ENCODE results near the gene ZNF236. TPM values are rescaled to one million over a fixed set of nuclear protein-coding genes. Genes with fewer than 3 reads are reported as not detected.
"Not testable (repeated sequence)": the region's sequence is repeated elsewhere in the genome, so short reads cannot be mapped to it uniquely, and the experiment has no call there.

The ZNF236 gene
- total RNA-seq, 1 donor from 2014 or later = 9.2 TPM

DNA sequence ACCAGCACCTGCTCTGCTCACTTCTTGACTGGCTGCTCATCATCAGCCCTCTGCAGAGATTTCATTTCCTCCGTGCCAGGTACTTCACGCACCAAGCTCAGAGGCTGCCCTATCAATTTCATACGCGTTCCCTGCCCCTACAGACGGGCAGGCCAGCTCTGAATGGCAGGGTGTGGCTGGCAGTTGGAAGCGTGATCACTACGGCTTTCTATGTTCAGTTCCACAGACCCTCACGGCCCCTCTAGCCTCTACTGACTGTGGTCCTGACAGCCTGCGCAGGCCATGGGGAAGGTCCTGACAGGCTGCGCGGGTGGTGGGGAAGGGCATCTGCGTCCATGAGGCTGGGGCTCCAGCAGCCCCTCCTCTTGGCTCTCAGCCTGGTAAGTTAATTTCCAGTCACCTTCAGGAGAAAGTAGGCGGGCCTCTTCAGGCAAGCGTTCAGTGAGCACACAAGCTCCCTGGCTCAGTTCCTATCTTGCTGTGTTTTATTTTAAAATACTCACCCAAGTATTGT, 154.8 kb downstream of the ZNF236 start:
- DNase-seq = no peak

DNA sequence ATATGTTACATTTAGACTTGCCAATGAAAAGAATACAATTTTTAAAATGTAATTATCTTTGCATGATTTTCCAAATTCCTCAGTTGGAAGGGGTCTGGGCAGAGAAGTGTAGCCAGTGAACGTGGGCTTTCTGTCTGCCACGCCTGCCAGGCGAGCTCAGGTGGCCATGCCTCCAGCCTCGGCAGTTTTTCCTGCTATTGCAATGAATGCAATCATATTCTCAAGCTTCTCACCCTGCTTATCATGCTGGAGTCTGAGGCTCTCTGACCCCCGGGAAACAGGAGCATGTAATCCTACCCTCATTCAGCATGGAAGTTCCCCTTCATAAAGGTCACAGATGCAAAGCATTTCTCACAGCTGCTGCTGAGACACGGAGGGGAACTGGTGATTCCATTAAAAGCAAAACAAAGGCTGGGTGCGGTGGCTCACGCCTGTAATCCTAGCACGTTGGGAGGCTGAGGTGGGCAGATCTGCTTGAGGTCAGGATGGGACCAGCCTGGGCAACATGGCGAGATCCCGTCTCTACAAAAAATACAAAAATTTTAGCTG, 155.4 kb downstream of the ZNF236 start:
- DNase-seq = no peak

DNA sequence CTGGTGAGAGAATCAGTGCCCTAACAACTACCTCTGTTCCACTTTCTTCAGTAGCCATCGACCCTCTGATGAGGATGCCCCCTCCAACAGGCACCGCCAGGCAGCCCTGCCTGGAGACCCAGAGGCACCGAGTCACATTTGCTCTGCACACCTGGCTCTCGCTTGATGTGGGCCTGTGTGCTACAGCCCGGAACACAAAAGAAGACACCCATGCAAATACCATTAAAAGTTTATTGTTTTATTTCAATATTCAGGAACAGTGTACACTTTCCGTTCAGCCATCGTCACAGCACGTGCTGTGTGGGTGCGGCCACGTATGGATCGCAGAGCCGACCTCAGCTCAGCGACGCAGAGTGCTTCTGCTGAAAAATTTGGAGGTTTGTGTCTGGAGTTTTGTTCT, 156.3 kb downstream of the ZNF236 start:
- DNase-seq = no peak

DNA sequence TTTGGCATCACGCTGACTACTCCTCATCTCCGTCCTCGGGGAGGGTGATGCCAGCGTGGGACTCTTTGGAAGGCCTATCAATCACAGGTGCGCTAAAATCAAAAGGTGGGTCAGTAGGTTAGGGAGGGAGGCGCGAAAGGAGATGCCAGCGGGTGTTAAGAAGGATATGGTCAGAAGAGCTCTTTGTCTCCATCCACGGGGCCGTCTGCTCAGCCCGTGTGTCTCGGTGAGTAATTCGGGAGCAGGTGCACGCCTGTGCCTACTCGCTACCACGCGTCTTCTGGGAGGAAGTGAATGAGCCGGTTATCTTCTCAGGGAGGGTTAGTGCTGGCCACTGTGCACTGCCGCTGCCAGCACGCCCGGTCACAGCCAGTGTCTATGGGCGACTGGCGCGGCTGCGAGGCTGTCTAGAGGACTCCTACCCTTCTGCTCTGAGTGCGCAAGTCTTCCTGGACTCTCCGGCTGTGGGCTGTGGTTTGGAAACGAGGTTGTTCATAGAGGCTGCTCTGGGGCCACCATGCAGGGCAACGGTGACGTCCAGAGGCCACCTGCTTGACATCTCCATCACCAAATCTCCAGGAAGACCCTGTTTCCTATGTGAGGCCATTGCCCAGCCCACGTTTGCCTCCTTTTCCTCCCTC, 156.9 kb downstream of the ZNF236 start:
- DNase-seq = no peak

DNA sequence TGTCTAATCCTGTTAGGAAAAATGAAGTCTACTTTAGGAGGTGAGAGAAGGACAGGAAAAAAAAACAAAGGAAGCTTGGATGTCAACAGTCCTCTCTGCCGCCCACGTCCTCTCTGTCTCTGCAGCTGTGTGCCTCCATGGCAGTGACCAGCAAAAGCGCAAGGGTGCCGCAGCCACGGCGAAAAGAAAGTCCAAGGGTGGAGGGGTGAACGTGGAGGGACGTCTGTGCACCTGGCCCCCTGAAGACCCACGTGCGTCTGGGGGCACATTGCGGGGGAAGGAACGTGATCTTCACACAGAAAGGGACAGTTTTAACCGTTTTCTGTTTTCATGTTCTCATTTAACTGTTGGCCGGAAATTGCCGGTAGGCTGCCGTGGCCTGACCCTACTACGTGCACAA, 157.5 kb downstream of the ZNF236 start:
- DNase-seq = no peak

DNA sequence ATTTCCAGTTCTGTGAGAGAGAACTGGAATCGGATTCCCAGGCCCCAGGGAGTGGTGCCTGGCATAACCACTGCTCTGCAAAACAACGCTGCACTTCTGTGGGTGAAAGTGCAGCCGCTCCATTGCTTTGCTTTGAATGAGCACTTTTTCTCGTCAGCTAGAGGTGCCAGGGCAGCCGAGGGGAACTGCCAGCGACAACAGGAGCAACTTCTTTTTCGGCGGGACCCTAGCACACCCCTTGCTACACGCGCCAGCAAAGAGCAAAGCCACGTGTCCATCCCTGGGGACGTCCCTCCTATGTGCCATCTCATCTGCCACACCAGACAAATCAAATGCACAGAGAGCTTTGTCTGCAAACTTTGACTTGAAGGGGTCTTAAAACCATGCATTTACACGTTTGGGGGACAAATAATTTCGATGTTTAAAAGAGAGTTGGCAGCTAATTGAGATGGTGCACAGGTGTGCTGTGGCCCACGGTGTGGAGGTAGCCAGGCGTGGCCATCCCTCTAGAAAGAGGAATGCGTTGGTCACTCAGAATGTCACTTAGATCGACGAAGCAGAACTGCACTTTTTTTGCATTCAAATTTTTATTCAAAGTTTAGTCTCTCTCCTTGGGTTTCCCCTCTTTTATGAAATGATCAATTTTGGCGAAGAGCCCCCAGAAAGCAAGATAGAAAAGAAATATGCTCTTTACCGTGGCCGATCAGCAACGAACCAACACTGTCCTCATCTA, 158.5 kb downstream of the ZNF236 start:
- no peak for DNase-seq

DNA sequence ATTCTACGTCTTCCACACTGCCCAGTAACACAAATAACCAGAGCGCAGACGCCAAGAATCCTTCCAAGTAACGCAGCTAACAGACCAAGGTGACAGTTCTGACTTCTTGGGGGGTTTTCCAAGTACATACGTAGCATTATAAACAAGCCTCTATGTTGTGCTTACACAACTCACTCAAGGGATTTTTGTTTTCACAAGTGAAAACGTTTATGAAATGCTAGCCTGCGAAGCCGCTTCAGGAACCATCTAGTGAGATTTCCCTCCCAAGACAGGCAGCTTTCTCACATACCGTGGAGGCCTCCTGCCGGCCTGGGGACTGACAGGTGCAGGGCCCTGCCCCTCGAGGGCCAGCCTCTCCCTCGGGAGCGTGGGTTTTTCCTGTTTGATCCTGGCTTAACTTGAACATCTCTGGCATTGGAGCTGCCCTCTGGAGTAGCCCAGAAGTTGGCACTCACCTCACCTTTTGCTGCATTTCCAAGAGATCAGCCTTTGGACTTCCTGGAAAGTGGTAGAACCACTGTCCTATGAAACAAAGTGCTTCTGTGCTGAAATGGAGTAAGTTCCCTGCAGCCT, 159.1 kb downstream of the ZNF236 start:
- DNase-seq = no peak

DNA sequence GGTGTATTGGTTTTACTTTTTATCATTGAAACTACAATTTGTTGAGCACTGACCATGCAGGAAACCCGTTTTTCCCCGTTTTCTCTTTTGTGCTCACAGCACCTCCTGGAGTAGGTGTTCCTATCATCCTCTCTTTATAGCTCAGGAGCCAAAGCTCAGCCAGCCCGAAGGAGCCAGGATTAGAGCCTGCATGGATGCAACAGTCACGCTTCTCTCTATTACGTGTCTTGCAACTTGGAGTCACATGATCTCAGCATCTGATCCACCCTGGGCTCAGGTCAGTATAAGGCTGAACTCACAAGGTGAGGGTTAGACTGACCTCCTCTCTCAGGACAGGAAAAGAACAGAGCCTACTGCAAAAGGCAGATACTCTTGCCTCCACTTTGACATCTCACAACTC, 159.7 kb downstream of the ZNF236 start:
- no peak for DNase-seq

DNA sequence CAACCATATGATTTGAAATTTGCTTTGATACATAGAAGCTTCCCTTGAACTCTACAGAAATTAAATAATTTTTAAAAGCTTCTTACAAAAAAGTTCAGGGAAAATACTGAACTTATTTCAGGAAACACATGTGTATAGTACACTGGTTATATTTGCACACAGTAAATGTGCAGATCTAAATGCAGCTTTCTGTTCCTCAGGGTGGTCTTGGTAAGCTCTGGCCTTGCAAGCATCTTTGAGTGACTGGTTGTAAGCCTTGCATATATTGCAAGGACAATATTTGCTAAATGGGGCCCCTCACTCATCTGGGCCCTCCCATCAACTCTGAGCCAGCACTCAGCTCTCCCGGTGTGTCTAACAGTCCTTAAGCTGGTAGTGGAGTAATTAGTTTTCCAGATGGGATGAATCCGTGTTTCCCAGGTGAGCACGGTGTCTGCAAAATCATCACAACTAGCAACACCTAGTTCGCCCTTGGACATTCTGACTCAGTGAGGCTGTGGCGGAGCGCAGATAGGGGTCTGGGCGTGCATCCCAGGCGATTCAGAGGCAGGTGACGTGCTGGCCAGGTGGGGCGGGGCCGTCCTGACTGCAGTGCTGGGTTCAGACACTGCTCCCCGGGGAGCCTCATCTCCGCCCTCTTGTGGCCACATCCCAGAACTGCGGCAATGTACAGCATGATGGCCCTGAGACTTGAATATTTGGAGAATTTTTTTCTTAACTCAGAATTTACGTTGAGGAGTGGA, 160.7 kb downstream of the ZNF236 start:
- DNase-seq = peak; percentile 86

DNA sequence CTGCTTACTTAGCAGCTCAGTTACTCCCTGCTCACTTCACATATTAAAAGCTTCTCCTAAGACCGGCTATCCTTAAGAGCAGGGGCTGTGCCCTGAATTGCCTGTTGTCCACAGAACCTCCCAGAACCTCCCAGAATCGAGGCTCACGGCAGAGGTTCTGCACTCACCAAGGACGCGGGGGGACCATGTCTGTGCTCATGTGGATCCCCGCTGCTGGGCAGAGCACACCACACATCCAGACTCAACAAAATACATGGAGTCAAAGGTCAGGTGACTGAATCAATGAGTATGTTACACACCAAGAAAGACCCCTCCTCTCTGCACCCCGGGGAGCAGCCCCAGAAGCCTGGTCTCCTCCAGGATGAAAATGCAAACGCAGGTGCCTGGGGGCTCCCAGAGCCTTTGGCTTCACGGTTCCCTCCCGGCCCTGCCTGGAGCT, 161.3 kb downstream of the ZNF236 start:
- no peak for DNase-seq

DNA sequence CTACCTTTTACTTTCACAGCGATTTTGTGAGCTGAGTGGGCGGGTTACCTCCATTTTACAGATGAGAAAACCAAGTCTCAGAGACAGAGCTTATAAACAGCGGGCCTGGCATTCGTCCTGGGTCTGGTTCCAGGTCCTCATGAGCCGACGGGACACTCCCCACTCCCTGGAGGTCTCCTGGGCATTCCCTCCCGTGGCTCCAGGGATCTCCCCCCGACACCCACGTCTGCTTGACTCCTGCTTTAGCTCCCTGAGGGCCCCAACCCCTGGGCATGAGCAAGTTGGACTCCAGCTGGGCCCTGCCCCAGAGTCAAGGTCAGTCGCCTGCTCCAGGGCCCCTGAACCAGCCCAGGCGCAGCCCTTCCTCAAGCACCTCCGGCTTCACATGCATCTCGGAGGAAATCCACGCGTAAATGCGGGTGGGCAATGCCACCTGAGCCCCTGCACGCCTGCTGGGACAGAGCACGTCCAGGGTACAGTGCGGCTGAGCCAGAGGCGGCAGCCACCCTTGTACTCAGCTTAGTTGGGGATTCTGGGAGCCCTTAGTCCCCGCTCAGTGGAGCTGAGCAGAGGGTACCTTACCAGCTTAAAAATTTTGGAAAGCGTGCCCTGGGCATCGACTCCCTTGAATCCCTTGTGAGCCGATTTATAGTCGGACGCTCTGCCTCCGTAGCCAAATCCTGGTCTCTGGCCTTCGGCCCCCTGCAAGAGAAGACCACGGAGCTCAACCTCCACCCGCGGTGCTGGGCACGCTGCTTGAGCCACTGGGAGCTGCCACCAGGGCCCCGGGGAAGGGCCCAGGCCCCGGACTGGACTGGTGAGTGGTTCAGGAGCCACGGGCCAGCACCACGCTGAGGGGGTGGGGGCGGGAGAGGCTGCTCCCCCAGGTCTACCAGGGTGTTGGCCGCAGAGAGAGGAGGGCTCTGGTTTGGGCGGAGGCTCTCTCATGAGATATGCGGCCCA, 162.1 kb downstream of the ZNF236 start:
- DNase-seq = no peak

DNA sequence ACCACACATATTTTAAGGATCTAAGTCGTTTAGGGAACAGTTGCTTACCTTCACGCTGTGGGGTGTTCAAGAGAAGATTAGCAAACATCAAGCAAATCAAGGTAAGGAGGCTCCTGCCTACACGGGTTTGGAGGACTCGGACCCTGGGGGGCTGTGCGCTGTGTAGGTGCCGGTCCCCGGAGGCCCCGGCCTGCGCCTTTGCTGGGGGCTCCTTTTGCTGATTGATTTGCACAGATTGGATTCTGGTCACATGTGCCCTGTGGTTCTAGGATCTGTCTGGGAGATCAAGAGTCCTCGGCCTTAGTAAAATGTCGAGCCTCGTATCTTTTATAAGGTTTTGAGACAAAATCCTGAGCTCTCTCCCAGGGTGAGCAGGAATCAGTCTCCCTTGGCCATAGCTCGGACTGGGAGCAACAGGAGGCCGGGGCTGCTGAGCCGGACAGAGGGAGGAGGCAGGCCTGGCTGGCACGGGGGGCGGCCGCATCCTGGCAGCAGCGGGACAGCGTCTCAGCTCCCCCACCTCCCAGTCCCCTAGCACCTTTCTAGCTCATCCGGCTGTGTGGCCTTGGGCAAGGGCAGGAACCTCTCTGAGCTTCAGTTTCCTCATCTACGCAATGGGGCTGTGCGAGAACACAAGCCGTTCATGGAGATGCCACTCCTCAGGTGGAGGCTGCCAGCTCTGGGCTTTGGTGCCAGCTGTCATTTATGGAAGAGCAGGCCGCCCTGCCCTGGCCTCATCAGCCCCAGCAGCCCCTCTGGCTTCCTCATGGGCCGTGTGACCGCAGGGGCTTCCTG, 163.0 kb downstream of the ZNF236 start:
- no peak for DNase-seq

DNA sequence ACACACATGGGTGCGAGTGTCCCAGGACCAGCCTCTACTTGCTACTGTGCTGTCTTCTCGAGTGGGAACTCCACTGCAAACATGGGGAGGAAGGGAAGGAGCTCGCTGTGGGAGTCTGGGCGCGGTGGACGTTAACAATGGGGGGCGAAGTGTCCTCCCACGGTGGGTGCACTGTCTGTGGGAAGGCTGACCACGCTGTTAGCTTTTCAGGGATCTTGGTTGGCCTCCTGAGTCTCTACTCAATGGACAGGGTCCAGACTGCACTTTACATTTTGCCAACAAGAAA, 163.5 kb downstream of the ZNF236 start:
- DNase-seq = no peak

DNA sequence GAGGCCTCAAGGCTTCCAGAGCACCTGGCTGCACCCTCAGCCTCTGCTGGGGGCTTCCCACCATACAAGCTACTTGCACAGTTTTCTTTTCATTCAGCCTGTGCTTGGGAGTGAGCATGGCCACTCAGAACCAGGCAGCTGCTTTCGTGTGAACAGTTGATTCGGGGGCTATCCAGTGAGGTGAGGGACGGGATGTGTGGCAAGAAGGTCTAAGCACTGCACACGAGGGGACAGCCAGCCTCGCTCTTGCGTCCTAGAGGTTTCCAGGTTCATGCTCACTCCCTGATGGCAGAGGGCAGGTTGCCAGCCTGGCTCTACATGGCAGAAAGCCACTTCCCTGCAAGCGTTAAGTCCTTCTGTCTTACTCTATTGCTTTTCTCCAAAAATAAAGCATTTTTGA, 164.0 kb downstream of the ZNF236 start:
- DNase-seq = no peak

DNA sequence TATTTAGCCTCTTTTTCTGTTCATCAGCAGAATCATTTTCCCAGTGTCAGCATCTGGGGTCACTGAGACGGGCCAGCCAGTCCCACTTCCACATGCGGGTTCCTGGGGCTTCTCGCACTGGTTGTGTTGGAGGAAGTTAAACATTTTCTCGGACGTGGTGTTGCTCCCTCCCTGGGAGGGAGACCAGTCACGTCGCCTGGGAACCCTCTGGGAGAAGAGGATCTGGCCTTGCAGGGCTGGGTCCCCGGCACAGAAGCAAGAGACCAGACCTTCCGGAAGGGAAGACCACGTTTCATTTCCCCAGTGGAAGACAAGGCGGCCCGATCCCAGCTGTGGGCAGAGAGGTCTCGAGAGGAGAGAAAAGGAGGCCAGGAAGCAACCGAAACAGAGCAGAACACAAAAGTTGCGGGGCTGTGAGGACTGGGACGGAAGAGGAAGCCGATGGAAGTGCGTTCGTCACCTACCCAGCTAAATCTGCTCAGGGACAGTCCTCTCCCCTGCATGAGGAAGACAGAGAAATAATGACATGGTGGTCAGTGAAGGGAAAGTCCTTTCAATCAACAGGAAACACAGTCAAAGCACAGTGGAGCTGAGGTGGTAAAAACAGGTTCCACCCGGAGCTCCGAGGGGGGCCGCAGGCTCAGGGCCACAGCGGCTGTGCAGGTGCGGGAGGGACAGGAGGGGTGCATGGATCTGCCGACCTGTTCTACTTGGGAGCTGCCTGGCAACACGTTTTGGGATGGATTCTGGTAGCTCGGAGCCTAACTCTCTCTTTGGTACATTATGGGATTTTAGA, 165.9 kb downstream of the ZNF236 start:
- peak; percentile 13 for DNase-seq

DNA sequence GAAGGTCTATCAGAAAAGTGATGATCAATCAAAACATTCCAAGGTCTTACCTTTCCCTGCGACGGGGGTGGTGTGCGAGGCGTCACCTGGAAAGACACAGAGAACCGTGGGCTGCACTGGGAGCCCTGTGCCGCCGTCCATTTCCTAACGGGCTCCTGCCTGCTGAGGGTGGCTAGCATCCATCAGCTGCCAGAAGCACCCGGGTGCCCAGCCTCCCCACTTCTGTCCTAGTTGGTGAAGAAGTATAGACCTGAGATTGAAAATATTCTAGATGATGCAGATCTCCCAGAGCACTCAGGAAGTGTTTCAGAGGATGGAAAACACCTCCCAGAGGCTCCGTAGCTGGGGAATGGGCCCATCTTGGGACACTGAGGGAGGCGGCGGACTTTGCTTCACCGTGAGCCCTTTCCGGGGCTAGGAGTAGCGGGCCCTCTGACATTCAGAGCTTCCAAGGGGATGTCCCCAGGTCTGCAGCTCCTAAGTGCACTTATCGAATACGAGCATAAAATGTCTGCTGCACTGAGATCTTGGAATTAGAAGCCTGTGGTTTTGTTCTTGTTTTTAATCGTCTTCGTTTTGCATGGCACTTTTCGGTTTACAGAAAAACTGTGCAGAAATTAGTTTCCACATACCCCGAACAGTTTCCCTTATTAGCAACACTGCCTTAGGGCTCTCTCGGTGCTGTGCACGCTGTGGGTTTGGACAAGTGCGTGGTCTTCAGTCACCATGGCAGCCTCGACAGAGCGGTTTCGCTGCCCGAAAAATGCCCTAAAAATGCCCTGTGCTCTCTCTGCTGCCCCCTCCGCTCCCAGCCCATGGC, 166.7 kb downstream of the ZNF236 start:
- no peak for DNase-seq

DNA sequence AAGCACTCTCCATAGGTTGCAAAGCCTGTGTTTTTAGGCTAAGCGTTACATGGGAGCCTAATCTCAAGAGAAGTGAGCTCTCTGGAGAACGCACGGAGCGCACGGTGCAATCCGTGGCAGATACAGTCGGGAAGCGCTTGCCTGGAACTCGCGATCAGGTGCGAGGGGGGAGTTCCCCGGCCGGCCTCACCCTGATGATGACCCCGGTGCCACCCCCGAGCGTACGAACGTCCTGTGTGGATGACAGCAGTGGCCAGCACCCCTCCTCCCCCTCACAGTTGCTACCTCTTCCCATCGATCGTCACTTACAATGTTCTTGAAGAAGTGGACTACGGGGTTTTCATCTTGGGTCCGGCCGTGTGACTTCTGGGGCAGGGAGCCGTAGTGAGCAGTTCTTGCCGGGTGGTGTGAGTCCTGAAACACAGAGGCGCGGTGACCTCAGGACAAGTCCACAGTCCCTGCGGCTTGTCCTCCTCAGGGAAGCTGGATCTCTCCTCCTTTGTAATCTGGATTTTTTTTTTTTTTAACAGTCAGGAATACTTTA, 167.4 kb downstream of the ZNF236 start:
- no peak for DNase-seq

DNA sequence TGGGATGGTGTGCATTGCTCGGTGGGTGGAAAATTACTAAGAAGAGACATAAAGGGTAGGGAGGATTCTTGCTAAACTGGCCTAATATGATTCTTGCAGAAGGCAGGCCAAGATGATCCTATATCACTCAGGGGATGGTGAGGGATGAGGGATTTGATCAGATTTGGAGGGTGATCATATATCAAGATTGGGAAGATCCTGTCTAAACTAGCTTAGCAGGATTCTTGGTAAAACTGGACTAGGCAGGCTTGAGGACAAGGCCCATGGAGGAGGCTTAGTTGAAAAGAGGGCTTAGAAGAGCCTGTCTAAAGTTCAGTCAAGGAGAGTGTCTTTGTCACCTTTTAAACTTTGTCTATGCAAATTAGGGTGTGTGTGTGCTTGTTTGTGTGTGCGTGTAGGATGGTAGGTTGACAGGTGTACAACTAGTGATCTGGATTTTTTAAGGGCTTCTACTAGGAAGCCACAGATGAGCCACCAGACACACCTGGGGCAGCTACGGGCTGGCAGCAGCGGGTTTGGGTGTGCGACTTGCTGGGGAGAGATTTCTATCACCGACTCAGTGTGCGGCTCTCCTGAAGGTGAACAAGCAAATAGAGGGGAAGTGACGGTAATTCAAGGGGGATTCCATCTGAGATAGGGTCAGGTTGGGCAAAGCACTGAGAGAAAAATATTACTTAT, 168.1 kb downstream of the ZNF236 start:
- not testable (repeated sequence) for DNase-seq

Data from dermis blood vessel endothelial cell (primary cell).